Fibroblast of villous mesenchyme (primary cell): ENCODE data around the gene CRYBA1. TPM values are rescaled to one million over a fixed set of nuclear protein-coding genes. Genes with fewer than 3 reads are reported as not detected.
"Not testable (repeated sequence)": the region's sequence is repeated elsewhere in the genome, so short reads cannot be mapped to it uniquely, and the experiment has no call there.

Experiments used
- DNase-seq: peaks from one replicate; pipeline ENCODE4 v3.0.0-alpha.2; 2010; ENCODE audit warnings: low read depth
- H3K4me3 ChIP-seq: 2 replicates; pipeline ENCODE4 v1.5.1; 2011; ENCODE audit warnings: low read depth, mild to moderate bottlenecking, low read length
- CTCF ChIP-seq: IDR thresholded peaks from 2 replicates; pipeline ENCODE4 v1.5.1; 2012; ENCODE audit warnings: low read depth, mild to moderate bottlenecking, low read length; ENCODE audit not compliant: insufficient read depth
- total RNA-seq: library from RNA; depleted of rRNA; stranded (reverse); fragments of >200 nt; gene quantifications from 2 replicates; pipeline ENCODE4 v1.2.3, GENCODE V29; 2012

Gene CRYBA1
- total RNA-seq, 1 donor, result 0.43 TPM

GRCh38 chr17:29216856-29217255, 29.8 kb upstream of the CRYBA1 start:
- no peak for TF ChIP-seq CTCF
- no peak overlapping the region for H3K4me3 ChIP-seq
- DNase-seq, result no peak

- no peak overlapping the region for H3K4me3 ChIP-seq
- DNase-seq, result peak; percentile 88
- peak; percentile 89 for TF ChIP-seq CTCF
These were observed 27.1 kb upstream of the CRYBA1 start for GRCh38 chr17:29219378-29220047.

- not testable (repeated sequence) for H3K4me3 ChIP-seq, DNase-seq
These were observed 25.3 kb upstream of the CRYBA1 start for GRCh38 chr17:29221338-29221737.

GRCh38 chr17:29225396-29225795, 21.3 kb upstream of the CRYBA1 start:
- no peak for DNase-seq
- no peak overlapping the region for H3K4me3 ChIP-seq

GRCh38 chr17:29233301-29233700, 13.4 kb upstream of the CRYBA1 start:
- H3K4me3 ChIP-seq, result no peak overlapping the region
- no peak for TF ChIP-seq CTCF
- DNase-seq, result no peak

More at GRCh38 chr17:29225396-29225795, 21.3 kb upstream of the CRYBA1 start:
- TF ChIP-seq CTCF, result no peak

GRCh38 chr17:29234972-29235371, 11.7 kb upstream of the CRYBA1 start:
- not testable (repeated sequence) for DNase-seq, H3K4me3 ChIP-seq

GRCh38 chr17:29235904-29236303, 10.8 kb upstream of the CRYBA1 start:
- no peak overlapping the region for H3K4me3 ChIP-seq
- no peak for TF ChIP-seq CTCF
- DNase-seq, result no peak

GRCh38 chr17:29237476-29238132, 9.1 kb upstream of the CRYBA1 start:
- no peak for TF ChIP-seq CTCF
- no peak overlapping the region for H3K4me3 ChIP-seq
- DNase-seq, result peak; percentile 69
